ENCODE results near the gene RAD51B.

DNA sequence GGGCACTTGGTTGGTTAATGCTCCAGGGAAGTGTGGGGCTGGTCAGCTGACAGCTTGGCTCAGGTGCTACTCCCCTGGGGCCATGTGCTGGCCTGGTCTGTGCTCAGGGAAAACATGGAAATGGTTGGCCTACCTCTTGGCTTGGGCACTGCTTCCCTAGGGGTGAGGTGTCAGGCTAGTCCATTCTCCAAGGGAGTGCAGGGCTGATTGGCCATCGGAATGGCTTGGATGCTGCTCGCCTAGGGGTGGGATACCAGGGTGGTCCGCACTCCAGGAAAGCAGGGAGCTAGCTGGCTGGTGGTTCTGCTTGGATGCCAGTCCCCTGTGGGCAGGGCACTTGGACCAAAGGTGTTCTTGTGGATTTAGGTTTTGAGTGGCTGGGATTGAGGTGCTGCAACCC, 245.7 kb downstream of the RAD51B start:
- TF ChIP-seq POLR2AphosphoS5 (IDR thresholded peaks at IDR 0.05) (no peak), POLR2A (IDR thresholded peaks at IDR 0.05) (no peak), EP300 (IDR thresholded peaks at IDR 0.05) (no peak)
- TF ChIP-seq, protein P1, sequence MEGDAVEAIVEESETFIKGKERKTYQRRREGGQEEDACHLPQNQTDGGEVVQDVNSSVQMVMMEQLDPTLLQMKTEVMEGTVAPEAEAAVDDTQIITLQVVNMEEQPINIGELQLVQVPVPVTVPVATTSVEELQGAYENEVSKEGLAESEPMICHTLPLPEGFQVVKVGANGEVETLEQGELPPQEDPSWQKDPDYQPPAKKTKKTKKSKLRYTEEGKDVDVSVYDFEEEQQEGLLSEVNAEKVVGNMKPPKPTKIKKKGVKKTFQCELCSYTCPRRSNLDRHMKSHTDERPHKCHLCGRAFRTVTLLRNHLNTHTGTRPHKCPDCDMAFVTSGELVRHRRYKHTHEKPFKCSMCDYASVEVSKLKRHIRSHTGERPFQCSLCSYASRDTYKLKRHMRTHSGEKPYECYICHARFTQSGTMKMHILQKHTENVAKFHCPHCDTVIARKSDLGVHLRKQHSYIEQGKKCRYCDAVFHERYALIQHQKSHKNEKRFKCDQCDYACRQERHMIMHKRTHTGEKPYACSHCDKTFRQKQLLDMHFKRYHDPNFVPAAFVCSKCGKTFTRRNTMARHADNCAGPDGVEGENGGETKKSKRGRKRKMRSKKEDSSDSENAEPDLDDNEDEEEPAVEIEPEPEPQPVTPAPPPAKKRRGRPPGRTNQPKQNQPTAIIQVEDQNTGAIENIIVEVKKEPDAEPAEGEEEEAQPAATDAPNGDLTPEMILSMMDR (IDR thresholded peaks at IDR 0.05) = no peak

Data from upper lobe of left lung (tissue), 4 donors.